Smooth muscle cell (in vitro differentiated cells): ENCODE results near the gene OR11H7. TPM values are rescaled to one million over a fixed set of nuclear protein-coding genes. Genes with fewer than 3 reads are reported as not detected.
"Not testable (repeated sequence)": the region's sequence is repeated elsewhere in the genome, so short reads cannot be mapped to it uniquely, and the experiment has no call there.

Source experiments
- DNase-seq: peaks from one replicate; lab custom pipeline; 2025; ENCODE audit not compliant: unreplicated experiment; lab: John Stamatoyannopoulos, UW
- H2AFZ ChIP-seq: fragments of 200-600 bp; sonication (generic); 2 replicates; pipeline ENCODE4 v1.6.0; 2016; ENCODE audit warnings: antibody characterized with exemption, low read depth, mild to moderate bottlenecking
- H3F3A ChIP-seq: fragments of 200-600 bp; sonication (generic); 2 replicates; pipeline ENCODE4 v1.6.0; 2017; ENCODE audit warnings: antibody characterized with exemption, low read depth
- H3K27ac ChIP-seq: fragments of 200-600 bp; sonication (generic); 2 replicates; pipeline ENCODE4 v1.5.1; 2016; ENCODE audit warnings: low read depth, mild to moderate bottlenecking
- H3K27me3 ChIP-seq: fragments of 200-600 bp; sonication (generic); 2 replicates; pipeline ENCODE4 v1.6.1; 2016; ENCODE audit warnings: low read depth, mild to moderate bottlenecking
- H3K36me3 ChIP-seq: fragments of 200-600 bp; sonication (generic); 2 replicates; pipeline ENCODE4 v1.5.1; 2016; ENCODE audit warnings: low read depth
- H3K4me1 ChIP-seq: fragments of 200-600 bp; sonication (generic); 2 replicates; pipeline ENCODE4 v1.5.1; 2016; ENCODE audit warnings: low read depth
- H3K4me2 ChIP-seq: fragments of 200-600 bp; sonication (generic); 2 replicates; pipeline ENCODE4 v1.6.0; 2016; ENCODE audit warnings: mild to moderate bottlenecking
- H3K4me3 ChIP-seq: fragments of 200-600 bp; sonication (generic); 2 replicates; pipeline ENCODE4 v1.5.1; 2016; ENCODE audit warnings: mild to moderate bottlenecking
- H3K79me2 ChIP-seq: fragments of 200-600 bp; sonication (generic); 2 replicates; pipeline ENCODE4 v1.6.0; 2016; ENCODE audit warnings: low read depth, mild to moderate bottlenecking
- H3K9ac ChIP-seq: fragments of 200-600 bp; sonication (generic); 2 replicates; pipeline ENCODE4 v1.6.0; 2016; ENCODE audit warnings: low read depth
- H3K9me3 ChIP-seq: fragments of 200-600 bp; sonication (generic); replicated peaks from 2 replicates; pipeline ENCODE4 v1.5.1; 2016; ENCODE audit warnings: low read depth
- H4K20me1 ChIP-seq: fragments of 200-600 bp; sonication (generic); 2 replicates; pipeline ENCODE4 v1.6.0; 2016; ENCODE audit warnings: low read depth
- WGBS: methylation state at CpG from one replicate; pipeline ENCODE4 v1.1.7; 2016; ENCODE audit warnings: low lambda C conversion rate; 5-methylcytosine and 5-hydroxymethylcytosine counted together
- polyA plus RNA-seq: library from polyadenylated mRNA; unstranded; fragments of >200 nt; fragmentation: Nextera tagmentation; extraction: Ambion mirVana; gene quantifications from 2 replicates; pipeline ENCODE4 v1.2.1, GENCODE V29; 2016
- total RNA-seq: library from RNA; depleted of rRNA; stranded (reverse); fragments of >200 nt; gene quantifications from 2 replicates; pipeline ENCODE4 v1.2.3, GENCODE V29; 2014
- TF ChIP-seq, protein P1 (sequence below): fragments of 200-600 bp; sonication (generic); IDR thresholded peaks from 2 replicates; pipeline ENCODE4 v1.5.1; 2017; ENCODE audit warnings: borderline replicate concordance, mild to moderate bottlenecking, antibody characterized with exemption; ENCODE audit not compliant: insufficient read depth, poor library complexity, severe bottlenecking

OR11H7 gene
- total and polyA plus RNA-seq, 2 experiments from 2014 or later: not detected

GRCh38 chr14:20184181-20184580 lies 44.6 kb upstream of the OR11H7 start:
- 56% methylated on average over 5 of the region's 5 CpGs for WGBS
- Histone ChIP-seq H3K9ac (no peak overlapping the region), H4K20me1 (no peaks in the 10 kb centered on the region), H3K27me3 (no peaks in the 10 kb centered on the region), H3K4me1 (no peaks in the 10 kb centered on the region), H3K4me3 (no peak overlapping the region), H2AFZ (no peak overlapping the region), H3K36me3 (no peaks in the 10 kb centered on the region), H3K9me3 (no peaks in the 10 kb centered on the region), H3K27ac (no peak overlapping the region), H3F3A (no peaks in the 10 kb centered on the region), H3K4me2 (no peak overlapping the region), H3K79me2 (no peaks in the 10 kb centered on the region)
- TF ChIP-seq, protein P1, sequence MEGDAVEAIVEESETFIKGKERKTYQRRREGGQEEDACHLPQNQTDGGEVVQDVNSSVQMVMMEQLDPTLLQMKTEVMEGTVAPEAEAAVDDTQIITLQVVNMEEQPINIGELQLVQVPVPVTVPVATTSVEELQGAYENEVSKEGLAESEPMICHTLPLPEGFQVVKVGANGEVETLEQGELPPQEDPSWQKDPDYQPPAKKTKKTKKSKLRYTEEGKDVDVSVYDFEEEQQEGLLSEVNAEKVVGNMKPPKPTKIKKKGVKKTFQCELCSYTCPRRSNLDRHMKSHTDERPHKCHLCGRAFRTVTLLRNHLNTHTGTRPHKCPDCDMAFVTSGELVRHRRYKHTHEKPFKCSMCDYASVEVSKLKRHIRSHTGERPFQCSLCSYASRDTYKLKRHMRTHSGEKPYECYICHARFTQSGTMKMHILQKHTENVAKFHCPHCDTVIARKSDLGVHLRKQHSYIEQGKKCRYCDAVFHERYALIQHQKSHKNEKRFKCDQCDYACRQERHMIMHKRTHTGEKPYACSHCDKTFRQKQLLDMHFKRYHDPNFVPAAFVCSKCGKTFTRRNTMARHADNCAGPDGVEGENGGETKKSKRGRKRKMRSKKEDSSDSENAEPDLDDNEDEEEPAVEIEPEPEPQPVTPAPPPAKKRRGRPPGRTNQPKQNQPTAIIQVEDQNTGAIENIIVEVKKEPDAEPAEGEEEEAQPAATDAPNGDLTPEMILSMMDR: no peak
- no peak for DNase-seq

GRCh38 chr14:20190596-20190995 lies 38.2 kb upstream of the OR11H7 start, which contains the start of gene OR11G2:
Gene OR11G2, plus strand, starts transcription at chr14:20190896. Its CDS starts 6,542 bp downstream, at chr14:20197438.
- 33% methylated on average over 1 of the region's 1 CpG for WGBS
- Histone ChIP-seq H3K4me3 (no peak within 1 kb of the TSS), H3K9ac (no peak within 1 kb of the TSS), H3K9me3 (peaks cover 5% of the 10 kb centered on the region), H3K4me2 (no peak within 1 kb of the TSS), H3K27me3 (no peaks in the 10 kb centered on the region), H3F3A (no peaks in the 10 kb centered on the region), H3K4me1 (no peaks in the 10 kb centered on the region), H3K36me3 (no peaks in the 10 kb centered on the region), H4K20me1 (no peaks in the 10 kb centered on the region), H2AFZ (no peak within 1 kb of the TSS), H3K27ac (no peak within 1 kb of the TSS), H3K79me2 (no peaks in the 10 kb centered on the region)
- TF ChIP-seq, protein P1: no peak
- DNase-seq: no peak

GRCh38 chr14:20191396-20191795 lies 37.4 kb upstream of the OR11H7 start:
- 79% methylated on average over 3 of the region's 3 CpGs for WGBS
- Histone ChIP-seq H3K4me2 (no peak overlapping the region), H3K36me3 (no peaks in the 10 kb centered on the region)

GRCh38 chr14:20194101-20194500 lies 34.7 kb upstream of the OR11H7 start:
- Histone ChIP-seq H3F3A (no peaks in the 10 kb centered on the region), H3K27ac (no peak overlapping the region)

More at GRCh38 chr14:20191396-20191795, 37.4 kb upstream of the OR11H7 start:
- Histone ChIP-seq H3K27ac (no peak overlapping the region), H3K9ac (no peak overlapping the region), H3K9me3 (peaks cover 5% of the 10 kb centered on the region), H3K79me2 (no peaks in the 10 kb centered on the region), H2AFZ (no peak overlapping the region), H3K27me3 (no peaks in the 10 kb centered on the region), H3F3A (no peaks in the 10 kb centered on the region), H4K20me1 (no peaks in the 10 kb centered on the region), H3K4me1 (no peaks in the 10 kb centered on the region), H3K4me3 (no peak overlapping the region)
- TF ChIP-seq, protein P1: no peak
- DNase-seq: no peak

DNA sequence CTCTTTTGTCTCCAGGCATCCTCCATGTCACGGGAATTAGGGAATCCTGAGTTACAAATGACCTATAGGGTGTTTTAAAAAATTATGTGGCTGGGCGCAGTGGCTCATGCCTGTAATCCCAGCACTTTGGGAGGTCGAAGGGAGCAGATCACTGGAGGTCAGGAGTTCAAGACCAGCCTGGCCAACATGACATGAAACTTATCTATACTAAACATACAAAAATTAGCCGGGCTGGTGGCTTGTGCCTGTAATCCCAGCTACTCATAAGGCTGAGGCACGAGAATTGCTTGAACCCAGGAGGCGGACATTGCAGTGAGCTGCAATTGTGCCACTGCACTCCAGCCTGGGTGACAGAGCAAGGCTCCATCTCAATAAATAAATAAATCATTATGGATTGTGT lies 33.6 kb upstream of the OR11H7 start:
- WGBS: 63% methylated on average over 6 of the region's 6 CpGs
- not testable (repeated sequence) for H3F3A ChIP-seq, H3K27ac ChIP-seq, DNase-seq, H2AFZ ChIP-seq, H3K4me3 ChIP-seq, H4K20me1 ChIP-seq, H3K4me1 ChIP-seq, H3K9ac ChIP-seq, H3K27me3 ChIP-seq, H3K79me2 ChIP-seq, H3K36me3 ChIP-seq, H3K4me2 ChIP-seq
- peaks cover 11% of the 10 kb centered on the region for H3K9me3 ChIP-seq

More at GRCh38 chr14:20194101-20194500, 34.7 kb upstream of the OR11H7 start:
- Histone ChIP-seq H3K79me2 (no peaks in the 10 kb centered on the region), H3K4me2 (no peak overlapping the region), H2AFZ (no peak overlapping the region), H3K27me3 (no peaks in the 10 kb centered on the region), H3K9me3 (peaks cover 11% of the 10 kb centered on the region), H3K36me3 (no peaks in the 10 kb centered on the region), H4K20me1 (no peaks in the 10 kb centered on the region), H3K9ac (no peak overlapping the region), H3K4me3 (no peak overlapping the region), H3K4me1 (no peaks in the 10 kb centered on the region)
- TF ChIP-seq, protein P1: no peak
- no peak for DNase-seq
